NT2/D1 (cell line): ENCODE measurements around the gene RTP2.

ENCODE experiments used
- SUZ12 ChIP-seq: IDR thresholded peaks from 2 replicates; pipeline ENCODE4 v1.6.1; 2011; ENCODE audit not compliant: insufficient read length, insufficient read depth; ENCODE audit errors: extremely low read depth
- YY1 ChIP-seq: IDR thresholded peaks from 2 replicates; pipeline ENCODE4 v1.6.1; 2011; ENCODE audit not compliant: insufficient read length, insufficient read depth
- ZNF274 ChIP-seq: IDR thresholded peaks from 2 replicates; pipeline ENCODE4 v1.6.1; 2011; ENCODE audit warnings: mild to moderate bottlenecking, low read depth, low read length

DNA sequence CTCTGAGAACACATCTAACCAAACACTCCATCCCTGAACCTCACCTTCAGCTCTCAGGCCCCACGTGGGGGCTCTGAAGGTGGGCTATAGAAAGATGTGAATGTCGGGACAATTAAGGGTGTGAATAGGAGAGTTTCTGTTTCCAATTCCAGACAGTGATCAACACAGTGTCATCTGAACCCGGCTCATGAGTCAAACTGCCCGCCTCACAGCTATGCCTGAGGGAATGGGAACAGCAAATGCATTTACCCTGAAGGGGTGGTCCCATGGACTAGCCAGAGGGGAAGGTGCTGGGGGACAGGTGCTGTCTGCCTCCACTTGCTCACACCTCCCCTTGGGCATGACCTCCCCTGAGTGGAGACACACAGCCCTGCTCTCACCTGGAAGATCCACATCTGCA, 6.3 kb downstream of the RTP2 start:
- TF ChIP-seq ZNF274, result no peak
- no peak for TF ChIP-seq SUZ12
- no peak for TF ChIP-seq YY1
